ENCODE measurements around the gene SOX4.

The SOX4 gene

DNA sequence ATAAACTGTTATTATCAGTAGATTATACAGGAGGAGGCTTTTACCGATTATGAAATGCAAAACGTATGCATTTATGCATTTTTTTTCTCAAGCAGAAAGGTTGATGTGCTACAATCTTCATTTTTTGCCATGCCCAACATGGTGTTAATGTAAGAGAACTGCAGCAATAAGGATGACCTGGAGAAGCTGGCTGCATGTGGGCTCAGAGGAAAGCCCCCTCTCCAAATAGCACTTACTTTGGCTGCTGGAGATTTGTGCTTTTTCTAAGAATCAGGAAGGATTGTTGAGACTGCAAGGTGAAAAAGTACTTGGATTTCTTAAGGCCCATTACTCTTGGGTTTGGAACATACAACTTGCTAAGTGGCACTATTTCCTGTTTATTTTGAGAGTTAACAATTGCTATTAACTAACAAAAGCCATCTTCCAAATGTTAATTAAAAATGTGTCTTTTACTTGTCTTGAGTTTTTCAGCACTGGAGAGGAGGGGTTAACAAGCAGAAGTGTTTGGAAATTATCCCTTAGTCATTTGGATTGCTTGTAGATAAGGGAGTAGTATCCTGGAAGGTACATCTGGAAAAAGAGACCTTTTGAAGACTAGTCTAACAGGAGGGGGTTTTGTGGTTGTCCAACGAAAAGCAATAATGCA lies 5.6 kb downstream of the SOX4 start:
- no peak overlapping the region for H3K27ac Mint-ChIP-seq
- no peak overlapping the region for H3K4me3 Mint-ChIP-seq
- ATAC-seq: no peak

DNA sequence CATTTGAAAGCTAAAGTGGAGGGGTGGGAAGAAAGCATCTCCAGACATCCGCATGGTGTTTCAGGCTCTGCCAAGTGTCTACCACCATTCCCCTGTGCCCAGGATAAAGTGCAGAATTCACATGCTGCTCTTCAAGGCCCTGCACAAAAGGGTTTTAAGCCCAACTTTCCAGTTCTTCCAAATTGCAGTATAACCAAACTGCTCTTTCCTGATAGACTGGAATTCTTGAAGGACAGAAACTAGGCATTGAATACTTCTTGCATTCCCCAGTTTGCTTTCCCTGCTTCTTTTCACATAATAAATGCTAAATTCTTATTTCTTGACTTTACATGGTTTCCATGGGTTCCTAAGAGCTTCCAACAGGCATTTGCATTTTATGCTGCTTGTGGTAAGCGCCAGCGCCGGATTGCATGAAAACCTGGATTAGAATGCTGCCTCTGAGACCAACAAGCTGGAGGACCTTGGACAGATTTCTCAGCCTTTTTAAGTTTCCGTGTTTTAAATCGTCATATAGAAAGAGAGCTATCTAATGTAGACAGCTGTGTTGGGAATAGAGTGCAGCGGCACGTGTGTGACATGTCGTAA lies 7.9 kb downstream of the SOX4 start:
- Mint-ChIP-seq H3K4me3 (no peak overlapping the region), H3K27ac (no peak overlapping the region), H3K9me3 (no peaks in the 10 kb centered on the region), H3K36me3 (no peaks in the 10 kb centered on the region), H3K4me1 (peaks cover 12% of the 10 kb centered on the region), H3K27me3 (peaks cover 7% of the 10 kb centered on the region)
- ATAC-seq: no peak

More for the DNA sequence above, 5.6 kb downstream of the SOX4 start:
- Mint-ChIP-seq H3K27me3 (peaks cover 18% of the 10 kb centered on the region), H3K9me3 (no peaks in the 10 kb centered on the region), H3K36me3 (no peaks in the 10 kb centered on the region), H3K4me1 (peaks cover 24% of the 10 kb centered on the region)

DNA sequence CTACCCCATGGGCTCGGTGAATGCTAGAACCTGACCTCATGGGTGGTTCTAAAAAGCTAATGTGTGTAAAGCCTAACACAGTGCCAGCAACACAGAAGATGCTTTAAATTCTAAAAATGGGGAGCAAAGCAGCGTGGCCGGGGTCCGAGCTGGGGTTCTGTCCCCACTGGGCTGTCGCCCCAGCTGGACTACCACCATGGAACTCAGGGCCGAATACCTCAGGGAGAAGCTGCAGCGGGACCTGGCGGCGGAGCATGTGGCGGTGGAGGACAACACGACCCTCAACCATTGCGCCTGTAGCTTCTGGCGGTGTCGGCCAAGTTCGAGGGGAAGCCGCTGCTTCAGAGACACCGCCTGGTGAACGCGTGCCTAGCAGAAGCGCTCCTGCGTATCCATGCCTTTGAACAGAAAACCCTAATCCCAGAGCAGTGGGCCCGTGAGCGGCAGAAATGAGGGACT lies 8.4 kb downstream of the SOX4 start:
- no peak for ATAC-seq
- Mint-ChIP-seq H3K4me3 (no peak overlapping the region), H3K4me1 (peaks cover 7% of the 10 kb centered on the region), H3K9me3 (no peaks in the 10 kb centered on the region), H3K27me3 (peaks cover 2% of the 10 kb centered on the region), H3K27ac (no peak overlapping the region), H3K36me3 (no peaks in the 10 kb centered on the region)

DNA sequence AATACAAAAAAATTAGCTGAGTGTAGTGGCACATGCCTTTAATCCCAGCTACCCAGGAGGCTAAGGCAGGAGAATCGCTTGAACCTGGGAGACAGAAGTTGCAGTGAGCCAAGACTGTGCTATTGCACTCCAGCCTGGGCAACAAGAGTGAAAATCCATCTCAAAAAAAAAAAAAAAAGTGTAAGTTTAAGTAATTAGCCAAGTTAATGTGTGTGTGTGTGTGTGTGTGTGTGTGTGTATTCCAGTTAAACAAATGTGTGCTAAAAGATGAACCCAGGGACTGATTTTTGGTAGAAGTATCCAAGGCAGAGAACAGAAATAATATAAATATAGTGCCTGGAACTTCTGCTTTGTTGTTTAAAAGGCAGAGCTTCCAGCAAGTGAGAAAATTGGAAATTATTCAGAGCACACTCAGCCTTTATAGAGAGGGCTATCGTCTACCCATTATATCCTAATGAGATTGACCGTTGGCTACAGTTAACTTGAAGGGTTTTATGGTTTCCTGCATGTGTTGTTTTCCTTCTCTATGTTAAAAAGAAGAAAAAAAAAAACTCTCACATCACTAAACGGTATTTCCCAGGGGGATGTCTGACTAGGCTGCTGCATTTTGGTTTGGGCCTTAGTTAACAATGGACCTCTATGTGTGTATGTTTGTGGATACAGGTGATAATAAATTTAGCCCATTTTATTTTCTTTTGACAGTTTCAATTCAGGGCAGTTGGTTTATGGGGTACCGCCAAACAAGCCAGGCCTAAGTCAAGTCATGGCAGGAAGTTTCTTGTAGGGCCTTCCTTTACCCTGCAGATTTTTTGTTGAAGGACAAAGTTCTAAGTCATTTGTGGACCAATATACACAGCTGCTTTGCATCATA lies 9.8 kb downstream of the SOX4 start:
- no peaks in the 10 kb centered on the region for H3K27me3 Mint-ChIP-seq
- no peak for ATAC-seq
- peaks cover 5% of the 10 kb centered on the region for H3K4me1 Mint-ChIP-seq
- H3K4me3 Mint-ChIP-seq: no peak overlapping the region
- H3K36me3 Mint-ChIP-seq: no peaks in the 10 kb centered on the region
- no peaks in the 10 kb centered on the region for H3K9me3 Mint-ChIP-seq
- H3K27ac Mint-ChIP-seq: no peak overlapping the region

DNA sequence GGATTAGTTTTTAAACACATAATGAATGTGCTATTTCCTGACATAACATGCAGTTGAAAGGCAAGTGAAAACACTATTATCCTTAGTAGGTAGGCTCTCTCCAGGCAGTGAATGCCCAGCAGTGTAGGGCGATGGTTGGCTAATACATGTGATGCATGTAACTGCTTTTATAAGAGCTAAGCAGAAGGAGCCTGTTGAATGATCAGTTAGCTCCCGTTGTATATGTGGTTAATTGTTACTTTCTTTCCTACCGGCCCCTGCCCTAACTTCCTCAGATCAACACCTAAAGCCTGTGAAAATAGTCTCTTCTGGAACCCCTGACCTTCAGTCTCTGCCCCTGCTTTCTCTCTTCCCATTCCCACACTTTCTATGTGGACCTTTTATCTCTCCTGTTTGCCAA lies 10.5 kb downstream of the SOX4 start:
- H3K4me3 Mint-ChIP-seq: no peak overlapping the region
- H3K27me3 Mint-ChIP-seq: no peaks in the 10 kb centered on the region
- no peak for ATAC-seq
- H3K36me3 Mint-ChIP-seq: no peaks in the 10 kb centered on the region
- H3K4me1 Mint-ChIP-seq: peaks cover 5% of the 10 kb centered on the region
- no peak overlapping the region for H3K27ac Mint-ChIP-seq
- no peaks in the 10 kb centered on the region for H3K9me3 Mint-ChIP-seq

DNA sequence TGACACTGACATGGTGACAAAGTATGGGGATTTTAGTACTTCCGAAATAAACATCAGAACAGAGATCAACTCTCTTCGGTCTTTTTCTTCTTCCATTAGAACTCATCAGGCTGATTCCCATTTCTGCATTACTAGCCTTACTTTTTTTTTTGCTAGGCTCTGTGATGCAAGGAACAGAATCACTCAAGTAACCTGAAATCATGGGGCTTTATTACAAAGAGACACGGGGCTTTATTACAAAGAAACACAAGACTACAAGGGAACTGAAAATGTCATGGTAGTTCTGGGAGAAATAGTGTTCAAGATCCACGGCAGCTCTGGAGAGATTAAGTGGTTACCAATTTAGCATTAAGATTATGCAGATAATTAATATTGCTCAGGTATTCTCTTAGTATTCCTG lies 11.6 kb downstream of the SOX4 start:
- no peaks in the 10 kb centered on the region for H3K27me3 Mint-ChIP-seq
- no peaks in the 10 kb centered on the region for H3K36me3 Mint-ChIP-seq
- H3K9me3 Mint-ChIP-seq: no peaks in the 10 kb centered on the region
- no peak overlapping the region for H3K4me3 Mint-ChIP-seq
- ATAC-seq: no peak
- H3K4me1 Mint-ChIP-seq: peaks cover 6% of the 10 kb centered on the region
- H3K27ac Mint-ChIP-seq: no peak overlapping the region

DNA sequence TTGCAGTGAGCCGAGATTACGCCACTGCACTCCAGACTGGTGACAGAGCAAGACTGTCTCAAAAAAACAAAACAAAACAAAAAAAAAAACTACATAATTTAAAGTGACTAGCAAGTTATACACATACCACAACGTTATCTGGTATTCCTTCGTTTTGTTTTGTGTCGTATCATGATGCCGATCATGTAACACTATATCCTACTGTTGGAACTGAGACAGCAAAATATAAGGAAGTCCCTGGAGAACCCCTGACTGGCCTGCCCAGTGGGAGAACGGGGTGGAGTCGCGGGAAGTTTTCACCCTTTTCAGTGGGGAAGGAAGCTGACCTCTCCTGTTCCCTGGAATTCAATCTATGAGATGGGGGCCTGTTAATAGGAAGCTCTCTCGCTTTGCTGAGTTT lies 15.1 kb downstream of the SOX4 start:
- Mint-ChIP-seq H3K9me3 (no peaks in the 10 kb centered on the region), H3K4me3 (no peak overlapping the region), H3K36me3 (no peaks in the 10 kb centered on the region), H3K27me3 (no peaks in the 10 kb centered on the region), H3K4me1 (peaks cover 8% of the 10 kb centered on the region), H3K27ac (no peak overlapping the region)
- ATAC-seq: no peak

DNA sequence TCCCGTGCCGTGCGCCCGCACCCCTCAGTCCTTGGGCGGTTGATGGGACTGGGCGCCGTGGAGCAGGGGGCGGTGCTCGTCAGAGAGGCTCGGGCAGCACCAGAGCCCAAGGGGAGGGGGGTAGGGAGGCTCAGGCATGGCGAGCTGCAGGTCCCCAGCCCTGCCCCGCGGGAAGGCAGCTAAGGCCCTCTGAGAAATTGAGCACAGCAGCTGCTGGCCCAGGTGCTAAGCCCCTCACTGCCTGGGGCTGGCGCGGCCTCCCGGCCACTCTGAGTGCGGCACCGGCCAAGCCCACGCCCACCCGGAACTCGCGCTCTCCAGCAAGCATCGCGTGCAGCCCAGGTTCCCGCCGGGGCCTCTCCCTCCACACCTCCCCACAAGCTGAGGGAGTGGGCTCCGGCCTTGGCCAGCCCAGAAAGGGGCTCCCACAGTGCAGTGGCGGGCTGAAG lies 16.4 kb downstream of the SOX4 start:
- no peaks in the 10 kb centered on the region for H3K9me3 Mint-ChIP-seq
- H3K27me3 Mint-ChIP-seq: peaks cover 4% of the 10 kb centered on the region
- H3K36me3 Mint-ChIP-seq: no peaks in the 10 kb centered on the region
- peaks cover 8% of the 10 kb centered on the region for H3K4me1 Mint-ChIP-seq
- H3K27ac Mint-ChIP-seq: no peak overlapping the region
- H3K4me3 Mint-ChIP-seq: no peak overlapping the region
- ATAC-seq: no peak

DNA sequence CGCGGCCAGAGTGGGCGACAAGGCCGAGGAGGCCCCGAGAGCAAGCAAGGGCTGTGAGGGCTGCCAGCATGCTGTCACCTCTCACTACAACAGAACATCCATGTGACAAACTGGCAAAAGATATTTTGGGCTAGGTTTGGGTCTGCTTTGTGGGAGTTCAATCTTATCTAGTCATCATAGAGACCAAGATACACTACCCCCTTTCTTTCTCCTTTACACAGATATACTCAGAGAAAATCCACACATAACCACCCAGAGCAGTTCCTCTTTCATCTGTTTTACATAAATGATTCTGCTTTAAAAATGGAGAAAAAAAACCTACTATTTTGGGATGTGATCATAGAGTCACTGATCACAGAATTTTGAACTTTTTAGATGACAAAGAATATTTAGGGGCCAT lies 16.8 kb downstream of the SOX4 start:
- no peaks in the 10 kb centered on the region for H3K9me3 Mint-ChIP-seq
- H3K4me3 Mint-ChIP-seq: no peak overlapping the region
- H3K27ac Mint-ChIP-seq: no peak overlapping the region
- peak; percentile 63 for ATAC-seq
- peaks cover 9% of the 10 kb centered on the region for H3K27me3 Mint-ChIP-seq
- H3K4me1 Mint-ChIP-seq: peaks cover 8% of the 10 kb centered on the region
- no peaks in the 10 kb centered on the region for H3K36me3 Mint-ChIP-seq

DNA sequence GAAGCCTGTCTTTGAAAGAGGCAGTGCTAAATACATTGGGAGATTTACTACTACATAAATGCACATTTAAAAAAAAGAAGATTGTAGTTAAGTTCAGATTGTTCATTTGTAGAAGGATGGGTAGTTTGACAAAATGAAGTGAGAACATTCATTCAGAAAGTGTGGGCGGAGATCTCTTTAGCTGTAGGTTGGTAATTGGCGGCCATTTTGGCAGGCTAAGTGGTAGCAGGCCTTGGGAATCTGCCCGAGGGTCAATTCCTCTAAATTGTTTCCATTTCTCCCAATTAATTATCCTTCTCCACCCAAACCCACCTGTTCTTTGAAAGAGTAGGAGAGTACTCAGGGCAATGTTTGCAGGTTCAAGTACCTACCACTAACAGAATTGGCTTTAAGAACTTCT lies 17.9 kb downstream of the SOX4 start:
- peaks cover 20% of the 10 kb centered on the region for H3K27me3 Mint-ChIP-seq

DNA sequence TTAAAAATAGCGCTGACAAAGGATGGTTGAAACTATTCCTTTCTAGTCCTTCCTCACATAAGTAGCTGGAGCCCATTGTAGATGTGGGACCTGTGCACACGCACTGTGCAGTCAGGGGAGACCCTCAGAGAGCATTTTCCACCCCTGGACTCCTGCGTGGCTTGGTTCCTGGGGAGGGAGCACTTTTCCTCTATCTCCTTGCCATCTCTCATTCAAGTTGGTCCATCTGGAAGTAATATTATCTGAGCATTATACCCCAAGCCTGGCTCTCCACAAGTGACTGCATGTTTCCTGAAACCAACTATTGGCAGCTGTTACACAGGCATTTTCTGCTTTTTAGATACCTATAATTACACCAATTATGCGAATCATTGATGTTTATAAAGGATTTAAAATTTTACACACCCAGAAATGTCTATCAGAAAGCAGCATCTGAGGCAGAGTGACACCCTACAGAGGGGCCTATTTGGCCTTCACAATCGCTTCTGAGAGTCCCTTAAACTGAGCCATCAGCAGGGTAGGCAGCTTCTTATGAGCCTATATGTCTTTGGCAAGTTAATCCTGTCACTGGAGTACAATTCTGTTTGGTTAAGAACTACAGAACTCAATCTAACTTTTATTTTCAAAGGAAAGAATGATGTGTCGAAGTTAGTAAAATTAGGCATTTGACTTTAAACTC lies 18.7 kb downstream of the SOX4 start:
- Mint-ChIP-seq H3K4me3 (no peak overlapping the region), H3K27me3 (peaks cover 20% of the 10 kb centered on the region), H3K4me1 (peaks cover 8% of the 10 kb centered on the region), H3K27ac (no peak overlapping the region), H3K36me3 (no peaks in the 10 kb centered on the region), H3K9me3 (no peaks in the 10 kb centered on the region)
- no peak for ATAC-seq

More for the DNA sequence above, 17.9 kb downstream of the SOX4 start:
- ATAC-seq: no peak
- peaks cover 8% of the 10 kb centered on the region for H3K4me1 Mint-ChIP-seq
- no peak overlapping the region for H3K27ac Mint-ChIP-seq
- no peaks in the 10 kb centered on the region for H3K36me3 Mint-ChIP-seq
- no peaks in the 10 kb centered on the region for H3K9me3 Mint-ChIP-seq
- no peak overlapping the region for H3K4me3 Mint-ChIP-seq

DNA sequence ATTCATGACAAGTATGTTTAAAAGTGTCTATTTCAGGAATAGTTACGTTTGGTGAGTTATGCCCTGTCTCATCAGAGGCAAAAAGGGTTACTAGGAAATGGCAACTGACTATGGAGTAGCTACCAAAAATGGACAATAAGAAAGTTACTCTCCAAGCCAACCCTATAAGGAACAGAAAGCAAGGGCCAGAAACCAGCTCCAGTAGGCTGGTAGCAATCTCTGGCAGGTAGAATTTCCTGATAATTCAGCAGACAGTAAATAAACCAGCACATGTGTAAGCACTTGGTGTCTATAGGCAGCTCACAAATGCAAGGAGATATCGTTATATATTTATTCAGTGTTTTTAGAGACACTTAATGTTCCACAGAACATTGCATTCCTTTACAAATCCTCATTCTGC lies 20.3 kb downstream of the SOX4 start:
- Mint-ChIP-seq H3K27me3 (peaks cover 20% of the 10 kb centered on the region), H3K36me3 (no peaks in the 10 kb centered on the region), H3K27ac (no peak overlapping the region), H3K4me1 (peaks cover 8% of the 10 kb centered on the region), H3K9me3 (no peaks in the 10 kb centered on the region), H3K4me3 (no peak overlapping the region)
- no peak for ATAC-seq

DNA sequence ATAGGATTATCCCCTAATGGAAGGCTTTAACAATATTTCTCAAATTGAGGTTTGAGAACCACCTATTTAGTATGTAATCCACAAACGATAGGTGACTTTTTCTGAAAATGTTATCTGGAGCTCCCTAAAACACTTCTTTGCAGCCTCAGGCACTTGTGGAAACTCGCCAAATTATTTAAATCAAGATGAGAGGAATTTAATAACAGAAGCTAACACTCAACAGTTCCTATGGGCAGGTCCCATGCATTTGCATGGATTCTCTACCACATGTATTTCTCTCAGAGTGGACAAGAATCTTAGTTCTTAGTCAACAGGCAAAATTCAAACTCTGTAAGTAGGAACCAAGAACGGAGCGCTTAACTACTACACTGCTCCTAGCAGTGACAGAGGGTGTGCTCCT lies 20.7 kb downstream of the SOX4 start:
- H3K4me3 Mint-ChIP-seq: no peak overlapping the region
- no peaks in the 10 kb centered on the region for H3K36me3 Mint-ChIP-seq
- peaks cover 20% of the 10 kb centered on the region for H3K27me3 Mint-ChIP-seq
- no peak overlapping the region for H3K27ac Mint-ChIP-seq
- H3K4me1 Mint-ChIP-seq: peaks cover 8% of the 10 kb centered on the region
- H3K9me3 Mint-ChIP-seq: no peaks in the 10 kb centered on the region
- ATAC-seq: no peak

DNA sequence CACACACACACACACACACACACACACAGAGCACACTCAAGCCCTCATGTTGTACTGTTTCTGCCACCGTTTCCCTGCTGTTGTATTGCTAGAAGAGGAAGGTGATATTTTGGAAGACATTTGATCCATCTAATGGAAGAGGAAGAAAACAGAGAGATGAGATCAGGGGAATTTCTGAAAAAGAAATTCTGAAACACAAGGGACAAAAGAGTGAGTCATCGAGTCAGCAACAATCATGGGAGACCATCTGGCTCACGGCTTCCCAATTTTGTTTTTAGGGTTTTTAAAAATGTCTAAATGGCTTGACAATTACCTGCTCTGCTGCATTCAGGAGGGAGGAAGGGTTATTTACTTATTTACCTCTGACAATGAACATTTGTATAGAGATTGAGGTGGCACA lies 22.0 kb downstream of the SOX4 start:
- Mint-ChIP-seq H3K27me3 (peaks cover 20% of the 10 kb centered on the region), H3K4me1 (peaks cover 4% of the 10 kb centered on the region), H3K27ac (no peak overlapping the region), H3K9me3 (no peaks in the 10 kb centered on the region), H3K4me3 (no peak overlapping the region), H3K36me3 (no peaks in the 10 kb centered on the region)
- ATAC-seq: no peak

DNA sequence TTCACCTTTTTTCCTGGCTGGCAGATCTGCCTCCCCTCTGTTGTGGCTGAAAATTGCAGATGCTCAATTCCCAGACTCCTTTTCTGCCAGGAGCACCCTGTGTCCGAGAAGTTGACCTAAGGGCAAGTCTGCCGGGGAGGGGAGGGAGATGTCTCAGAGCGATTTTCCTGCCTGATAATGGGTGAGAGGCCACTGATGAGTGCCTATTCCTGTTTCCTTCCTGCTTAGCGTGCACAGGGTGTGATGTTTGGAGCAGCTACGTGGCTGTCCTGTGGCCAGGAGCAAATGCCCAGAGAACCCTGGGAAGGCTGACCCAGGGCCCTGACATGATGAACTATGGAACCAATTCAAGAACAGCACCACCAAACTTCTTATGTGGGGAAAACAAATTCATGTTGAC lies 22.5 kb downstream of the SOX4 start:
- ATAC-seq: no peak
- Mint-ChIP-seq H3K9me3 (no peaks in the 10 kb centered on the region), H3K27ac (no peak overlapping the region), H3K36me3 (no peaks in the 10 kb centered on the region), H3K4me3 (no peak overlapping the region), H3K4me1 (no peaks in the 10 kb centered on the region), H3K27me3 (peaks cover 20% of the 10 kb centered on the region)

Measured in stimulated activated memory B cell treated with anti-CD40 and anti-IgM and Interleukin-4, amounts not matched to agents 10 μg/mL and 1 μg/mL and 100 μg/mL, for 72 hours (primary cell).